Tibial nerve (tissue), 4 donors: ENCODE measurements around the gene MAMDC4. TPM values are rescaled to one million over a fixed set of nuclear protein-coding genes. Genes with fewer than 3 reads are reported as not detected.

Source experiments
- DNase-seq, 2 donors: peaks; one replicate each; pipeline ENCODE4 v3.0.0-alpha.2; 2019; ENCODE audit warnings: low spot score in 2 of 2
- H3K27ac ChIP-seq, 4 donors: fragments of 200-600 bp; sonication (generic) in 3 of 4; one replicate each; pipeline ENCODE4 v1.5.1; 2017 to 2019; ENCODE audit warnings: mild to moderate bottlenecking in 1 of 4
- H3K27me3 ChIP-seq, 2 donors: fragments of 200-600 bp; sonication (generic) in 1 of 2; one replicate each; pipeline versions ENCODE4 v1.5.1 to v1.6.0; 2017 to 2019
- H3K36me3 ChIP-seq, 3 donors: fragments of 200-600 bp; sonication (generic); one replicate each; pipeline ENCODE4 v1.5.1; 2018 to 2019
- H3K4me1 ChIP-seq, 4 donors: fragments of 200-600 bp; sonication (generic) in 3 of 4; one replicate each; pipeline ENCODE4 v1.5.1; 2017 to 2019
- H3K4me3 ChIP-seq, 4 donors: fragments of 200-600 bp; sonication (generic) in 3 of 4; one replicate each; pipeline ENCODE4 v1.5.1; 2017 to 2019; ENCODE audit warnings: mild to moderate bottlenecking in 1 of 4, moderate library complexity in 1 of 4
- H3K9me3 ChIP-seq, 4 donors: fragments of 200-600 bp; sonication (generic) in 3 of 4; one replicate each; pipeline ENCODE4 v1.5.1; 2017 to 2019
- CTCF ChIP-seq, 5 experiments: fragments of 200-600 bp in 3 of 5; fragments of 450-650 bp in 2 of 5; sonication (generic) in 3 of 5; IDR thresholded peaks; one replicate each; pipeline ENCODE4 v1.5.1; 2016 to 2019; ENCODE audit warnings: antibody characterized with exemption in 5 of 5, mild to moderate bottlenecking in 3 of 5, moderate library complexity in 2 of 5
- EP300 ChIP-seq, 2 donors: sonication (generic); formaldehyde crosslinking; IDR thresholded peaks; one replicate each; pipeline ENCODE4 v1.6.1; 2017; ENCODE audit warnings: antibody characterized with exemption in 2 of 2, mild to moderate bottlenecking in 1 of 2
- POLR2A ChIP-seq, 2 donors: fragments of 450-650 bp; IDR thresholded peaks; one replicate each; pipeline ENCODE4 v1.6.1; 2017; ENCODE audit warnings: antibody characterized with exemption in 2 of 2, mild to moderate bottlenecking in 2 of 2, moderate library complexity in 2 of 2
- WGBS, 2 donors: methylation state at CpG; one replicate each; pipeline ENCODE4 v1.1.5; 2018; 5-methylcytosine and 5-hydroxymethylcytosine counted together
- total RNA-seq, 4 donors: library from RNA; depleted of rRNA; stranded (reverse); fragments of >200 nt; gene quantifications; one replicate each; pipeline ENCODE4 v1.1.0, GENCODE V29; 2016

The MAMDC4 gene
- total RNA-seq, 4 donors from 2014 or later = 1.5 to 8.1 (median 4.4) TPM

GRCh38 chr9:136826703-136827582 is 25.2 kb upstream of the MAMDC4 start:
- Histone ChIP-seq H3K9me3 (no peaks in the 10 kb centered on the region), H3K4me1 (peaks cover 0 to 4% (median 0%) of the 10 kb centered on the region in 4 donors), H3K27me3 (no peaks in the 10 kb centered on the region), H3K4me3 (no peak overlapping the region), H3K36me3 (peaks cover 0 to 90% (median 18%) of the 10 kb centered on the region in 3 donors), H3K27ac (no peak overlapping the region)
- 83 to 87% methylated on average over 16 to 18 of the region's 24 CpGs for WGBS, 2 donors
- TF ChIP-seq POLR2A (IDR thresholded peaks at IDR 0.05) = no peak
- no peak for TF ChIP-seq CTCF (IDR thresholded peaks at IDR 0.05)
- no peak for TF ChIP-seq EP300 (IDR thresholded peaks at IDR 0.05)
- DNase-seq = no peak

GRCh38 chr9:136827794-136828473 is 24.2 kb upstream of the MAMDC4 start:
- no peak for DNase-seq
- WGBS, 2 donors = 85 to 92% methylated on average over 11 to 13 of the region's 14 CpGs

GRCh38 chr9:136828474-136829140 is 23.5 kb upstream of the MAMDC4 start:
- no peaks in the 10 kb centered on the region for H3K27me3 ChIP-seq

More at GRCh38 chr9:136827794-136828473, 24.2 kb upstream of the MAMDC4 start:
- no peak for TF ChIP-seq POLR2A (IDR thresholded peaks at IDR 0.05)
- TF ChIP-seq CTCF (IDR thresholded peaks at IDR 0.05) = no peak
- TF ChIP-seq EP300 (IDR thresholded peaks at IDR 0.05) = no peak
- peaks cover 0 to 100% (median 18%) of the 10 kb centered on the region in 3 donors for H3K36me3 ChIP-seq
- H3K27me3 ChIP-seq = no peaks in the 10 kb centered on the region
- no peaks in the 10 kb centered on the region for H3K9me3 ChIP-seq
- no peak overlapping the region for H3K4me3 ChIP-seq
- H3K27ac ChIP-seq = no peak overlapping the region
- no peaks in the 10 kb centered on the region for H3K4me1 ChIP-seq

GRCh38 chr9:136829412-136829811 is 22.7 kb upstream of the MAMDC4 start:
- H3K9me3 ChIP-seq = no peaks in the 10 kb centered on the region
- no peak overlapping the region for H3K27ac ChIP-seq
- no peak overlapping the region for H3K4me3 ChIP-seq
- H3K36me3 ChIP-seq = peaks cover 0 to 88% (median 18%) of the 10 kb centered on the region in 3 donors
- H3K27me3 ChIP-seq = no peaks in the 10 kb centered on the region
- H3K4me1 ChIP-seq = no peaks in the 10 kb centered on the region
- 92 to 96% methylated on average over 6 to 14 of the region's 14 CpGs for WGBS, 2 donors
- DNase-seq = no peak
- no peak for TF ChIP-seq POLR2A (IDR thresholded peaks at IDR 0.05)
- TF ChIP-seq CTCF (IDR thresholded peaks at IDR 0.05) = no peak
- TF ChIP-seq EP300 (IDR thresholded peaks at IDR 0.05) = no peak

More at GRCh38 chr9:136828474-136829140, 23.5 kb upstream of the MAMDC4 start:
- TF ChIP-seq EP300 (IDR thresholded peaks at IDR 0.05) (no peak), CTCF (IDR thresholded peaks at IDR 0.05) (no peak), POLR2A (IDR thresholded peaks at IDR 0.05) (no peak)
- no peak for DNase-seq
- WGBS, 2 donors = 91 to 92% methylated on average over 27 to 31 of the region's 31 CpGs
- no peak overlapping the region for H3K4me3 ChIP-seq
- peaks cover 0 to 95% (median 18%) of the 10 kb centered on the region in 3 donors for H3K36me3 ChIP-seq
- H3K27ac ChIP-seq = no peak overlapping the region
- H3K9me3 ChIP-seq = no peaks in the 10 kb centered on the region
- no peaks in the 10 kb centered on the region for H3K4me1 ChIP-seq
